Caco-2 (cell line): ENCODE results near the gene XRCC5. TPM values are rescaled to one million over a fixed set of nuclear protein-coding genes. Genes with fewer than 3 reads are reported as not detected.

Source experiments
- BruUV-seq: library from RNA; stranded (reverse); fragments of 400-500 nt; replicated peaks from 2 replicates; lab custom pipeline; 2021; lab: Mats Ljungman, UMichigan
- CTCF ChIA-PET: fragments of 300-600 bp; sonication (Branson Sonifier 250); formaldehyde crosslinking; loops from one replicate; lab custom pipeline; 2022; ENCODE audit warnings: antibody characterized with exemption; lab: Charles Lee
- POLR2A ChIA-PET: fragments of 300-600 bp; sonication (Branson Sonifier 250); formaldehyde crosslinking; loops from one replicate; lab custom pipeline; 2022; ENCODE audit warnings: antibody characterized with exemption; lab: Charles Lee
- DNase-seq, 2 experiments: peaks; one replicate each; pipeline versions ENCODE4 v3.0.0 to v3.0.0-alpha.2; 2020 to 2022
- H3K27me3 ChIP-seq: replicated peaks from 2 replicates; pipeline ENCODE4 v1.6.0; 2011; ENCODE audit warnings: low read length; ENCODE audit not compliant: control insufficient read depth, insufficient read depth
- H3K36me3 ChIP-seq: 2 replicates; pipeline ENCODE4 v1.5.1; 2011; ENCODE audit warnings: low read length; ENCODE audit not compliant: control insufficient read depth, insufficient read depth
- H3K4me1 ChIP-seq: fragments of 250-450 bp; sonication (Bioruptor Pico); 2 replicates; pipeline ENCODE4 v1.5.1; 2020; ENCODE audit warnings: mild to moderate bottlenecking
- H3K4me3 ChIP-seq: 2 replicates; pipeline ENCODE4 v1.5.1; 2011; ENCODE audit warnings: low read depth, mild to moderate bottlenecking, control low read depth, low read length
- H3K9me3 ChIP-seq: fragments of 250-450 bp; sonication (Bioruptor Pico); 2 replicates; pipeline ENCODE4 v1.5.1; 2020; ENCODE audit warnings: mild to moderate bottlenecking, moderate library complexity
- H3K27ac Mint-ChIP-seq: one replicate; pipeline ENCODE4 v1.8.0; 2022; ENCODE audit warnings: mixed read lengths; ENCODE audit not compliant: unreplicated experiment
- H3K27me3 Mint-ChIP-seq: one replicate; pipeline ENCODE4 v1.8.0; 2022; ENCODE audit warnings: mixed read lengths; ENCODE audit not compliant: insufficient read depth, unreplicated experiment
- H3K36me3 Mint-ChIP-seq: one replicate; pipeline ENCODE4 v1.8.0; 2022; ENCODE audit warnings: mild to moderate bottlenecking, mixed read lengths; ENCODE audit not compliant: insufficient read depth, unreplicated experiment
- H3K4me1 Mint-ChIP-seq: one replicate; pipeline ENCODE4 v1.8.0; 2022; ENCODE audit warnings: low read depth, mixed read lengths; ENCODE audit not compliant: unreplicated experiment
- H3K4me3 Mint-ChIP-seq: one replicate; pipeline ENCODE4 v1.8.0; 2022; ENCODE audit warnings: mild to moderate bottlenecking, moderate library complexity, mixed read lengths; ENCODE audit not compliant: unreplicated experiment
- H3K9me3 Mint-ChIP-seq: one replicate; pipeline ENCODE4 v1.8.0; 2022; ENCODE audit warnings: mixed read lengths; ENCODE audit not compliant: unreplicated experiment
- CTCF ChIP-seq, 2 experiments: fragments of 200-600 bp in 1 of 2; IDR thresholded peaks; 1 replicate in 1 of 2; 2 replicates in 1 of 2; pipeline versions ENCODE4 v1.5.1 to v1.8.0; 2011 to 2022; ENCODE audit warnings: antibody characterized with exemption in 1 of 2, control low read depth in 1 of 2, inconsistent platforms in 1 of 2, low read depth in 1 of 2, low read length in 1 of 2, mild to moderate bottlenecking in 1 of 2, moderate library complexity in 1 of 2; ENCODE audit not compliant: insufficient read depth in 1 of 2, severe bottlenecking in 1 of 2, unreplicated experiment in 1 of 2
- intact Hi-C: fragments of 100-400 bp; cut with micrococcal nuclease; formaldehyde crosslinking; loops from one replicate; pipeline ENCODE4 v1.10.0; 2022; ENCODE audit not compliant: unreplicated experiment
- total RNA-seq: library from RNA; stranded (reverse); gene quantifications from 2 replicates; pipeline ENCODE4 v1.2.3, GENCODE V29; 2022

Gene XRCC5
- total RNA-seq, 1 experiment from 2014 or later: 319 TPM

- Mint-ChIP-seq H3K27me3 (no peaks in the 10 kb centered on the region), H3K9me3 (no peaks in the 10 kb centered on the region), H3K36me3 (no peaks in the 10 kb centered on the region), H3K4me1 (no peaks in the 10 kb centered on the region), H3K27ac (no peak overlapping the region), H3K4me3 (no peak overlapping the region)
- H3K36me3 ChIP-seq: no peaks in the 10 kb centered on the region
- DNase-seq: no peak
- H3K4me1 ChIP-seq: 0 out of 2 replicates have a peak, but pooled peaks cover 7% of the 10 kb centered on the region
- CTCF ChIA-PET: interaction anchor here (0.6 kb wide), 1 partner anchor 12 kb away, joined by 5 read pairs; no protein-coding TSS in a partner anchor
- no peak for TF ChIP-seq CTCF (IDR thresholded peaks at IDR 0.05; ENCODE audit: insufficient read depth in 1 of 2, low read depth in 1 of 2, low read length in 1 of 2, severe bottlenecking in 1 of 2, unreplicated experiment in 1 of 2)
- H3K4me3 ChIP-seq: no peak overlapping the region
- intact Hi-C loops: no loop called here
- POLR2A ChIA-PET: interaction anchor here (0.6 kb wide), 1 partner anchor 16 kb away, joined by 9 read pairs; no protein-coding TSS in a partner anchor
- no peaks in the 10 kb centered on the region; the same call in 1 of the 2 replicates for H3K27me3 ChIP-seq
- BruUV-seq: no TSS peak
- no peaks in the 10 kb centered on the region for H3K9me3 ChIP-seq
These were observed 14.4 kb upstream of the XRCC5 start for GRCh38 chr2:216094701-216095100.

GRCh38 chr2:216098421-216099334 lies 10.5 kb upstream of the XRCC5 start:
- Mint-ChIP-seq H3K4me3 (no peak overlapping the region), H3K27ac (no peak overlapping the region), H3K4me1 (no peaks in the 10 kb centered on the region), H3K9me3 (no peaks in the 10 kb centered on the region), H3K27me3 (no peaks in the 10 kb centered on the region), H3K36me3 (no peaks in the 10 kb centered on the region)
- H3K27me3 ChIP-seq: no peaks in the 10 kb centered on the region
- no peak for DNase-seq
- BruUV-seq: no TSS peak
- no peaks in the 10 kb centered on the region for H3K9me3 ChIP-seq
- no peaks in the 10 kb centered on the region for H3K36me3 ChIP-seq
- ChIA-PET CTCF (no interaction called here), POLR2A (no interaction called here)
- TF ChIP-seq CTCF (IDR thresholded peaks at IDR 0.05; ENCODE audit: insufficient read depth in 1 of 2, low read depth in 1 of 2, low read length in 1 of 2, severe bottlenecking in 1 of 2, unreplicated experiment in 1 of 2): no peak
- H3K4me3 ChIP-seq: no peak overlapping the region
- 0 out of 2 replicates have a peak, but pooled peaks cover 7% of the 10 kb centered on the region for H3K4me1 ChIP-seq
- intact Hi-C loops: loop anchor here (1.0 kb wide), 1 partner anchor 15 kb away; no protein-coding TSS in a partner anchor

GRCh38 chr2:216101109-216101508 lies 8.0 kb upstream of the XRCC5 start:
- BruUV-seq: no TSS peak
- no peak overlapping the region for H3K27ac Mint-ChIP-seq
- H3K27me3 Mint-ChIP-seq: no peaks in the 10 kb centered on the region

More at GRCh38 chr2:216101109-216101508, 8.0 kb upstream of the XRCC5 start:
- intact Hi-C loops: no loop called here
- Histone ChIP-seq H3K36me3 (no peaks in the 10 kb centered on the region), H3K4me1 (0 out of 2 replicates have a peak, but pooled peaks cover 7% of the 10 kb centered on the region), H3K27me3 (no peaks in the 10 kb centered on the region), H3K4me3 (no peak overlapping the region), H3K9me3 (no peaks in the 10 kb centered on the region)
- Mint-ChIP-seq H3K4me1 (no peaks in the 10 kb centered on the region), H3K9me3 (no peaks in the 10 kb centered on the region), H3K4me3 (no peak overlapping the region), H3K36me3 (no peaks in the 10 kb centered on the region)
- CTCF ChIA-PET: no interaction called here
- no peak for DNase-seq
- POLR2A ChIA-PET: no interaction called here
- no peak for TF ChIP-seq CTCF (IDR thresholded peaks at IDR 0.05; ENCODE audit: insufficient read depth in 1 of 2, low read depth in 1 of 2, low read length in 1 of 2, severe bottlenecking in 1 of 2, unreplicated experiment in 1 of 2)
